Measurements from ENCODE around the gene PLA2G6. TPM values are rescaled to one million over a fixed set of nuclear protein-coding genes. Genes with fewer than 3 reads are reported as not detected.

Gene PLA2G6
- total and polyA plus RNA-seq, 2 of the 13 experiments (the other 11 are each of a cell fraction or from before 2014, with no cell fraction given), result 4.8 to 11.5 TPM

DNA sequence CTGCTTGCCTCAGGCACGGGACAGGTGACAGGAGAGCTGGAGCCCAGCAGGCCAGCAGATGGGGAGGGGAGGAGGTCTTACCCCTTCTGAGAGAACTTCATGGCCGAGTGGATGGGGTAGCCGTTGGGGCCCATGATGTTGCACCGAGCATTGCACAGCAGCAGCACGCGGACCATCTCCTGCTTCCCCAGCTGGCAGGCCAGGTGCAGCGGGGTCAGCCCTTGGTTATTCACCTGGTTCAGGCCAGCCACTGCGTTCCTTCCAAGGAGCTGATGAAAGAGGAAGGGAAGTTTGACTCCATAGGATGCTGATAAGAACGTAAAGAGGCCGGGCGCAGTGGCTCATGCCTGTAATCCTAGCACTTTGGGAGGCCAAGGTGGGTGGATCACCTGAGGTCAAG, 41.7 kb downstream of the PLA2G6 start:
- CTCF ChIA-PET (ENCODE audit: low intra/inter-chr PET ratio, low total read pairs), result no interaction called here
- Histone ChIP-seq H4K20me1 (ENCODE audit: insufficient read depth, low read length) (no peaks in the 10 kb centered on the region), H3K9me3 (ENCODE audit: low read length) (no peaks in the 10 kb centered on the region), H3K36me3 (replicated peaks in 1 of 2; ENCODE audit: control insufficient read depth in 1 of 2, insufficient read depth in 2 of 2, low read length in 2 of 2) (no peaks in the 10 kb centered on the region), H3K79me2 (ENCODE audit: insufficient read depth, low read length) (no peaks in the 10 kb centered on the region), H3K27ac (ENCODE audit: extremely low read length, insufficient read depth, low read length) (no peak overlapping the region), H3K4me1 (ENCODE audit: insufficient read depth, low read length) (no peaks in the 10 kb centered on the region), H3K9ac (ENCODE audit: insufficient read depth, low read depth, low read length) (no peak overlapping the region), H3K4me2 (ENCODE audit: low read depth, low read length) (no peak overlapping the region), H3K27me3 (ENCODE audit: control insufficient read depth in 1 of 2, insufficient read depth in 2 of 2, low read length in 2 of 2) (no peaks in the 10 kb centered on the region; a peak in 1 of 5 replicates), H2AFZ (ENCODE audit: low read length) (no peak overlapping the region), H3K4me3 (replicated peaks in 1 of 3; ENCODE audit: insufficient read depth in 1 of 3, low read depth in 2 of 3, low read length in 3 of 3) (no peak overlapping the region)
- TF ChIP-seq BRCA1 (CRISPR knock-in tag; IDR thresholded peaks at IDR 0.05) (no peak), GABPB1 (CRISPR knock-in tag; IDR thresholded peaks at IDR 0.05) (no peak), CBX5 (CRISPR knock-in tag; IDR thresholded peaks at IDR 0.05; ENCODE audit: borderline replicate concordance) (no peak), ZNF724P (CRISPR knock-in tag; IDR thresholded peaks at IDR 0.05; ENCODE audit: borderline replicate concordance) (no peak), KDM5A (IDR thresholded peaks at IDR 0.05; ENCODE audit: borderline replicate concordance, low read length) (no peak), ISL2 (CRISPR knock-in tag; IDR thresholded peaks at IDR 0.05) (no peak), ZNF607 (CRISPR knock-in tag; IDR thresholded peaks at IDR 0.05; ENCODE audit: borderline replicate concordance) (no peak)
- intact Hi-C loops (cut with micrococcal nuclease; ENCODE audit: unreplicated experiment), result no loop called here
- DNase-seq (ENCODE audit: low spot score) (no peak), ATAC-seq (no peak), FAIRE-seq (no peak)
- no TSS peak for BruUV-seq (replicated peaks)
- 95% methylated on average over 7 of the region's 11 CpGs for WGBS (ENCODE audit: low lambda C conversion rate)
- POLR2A ChIA-PET, result no interaction called here
- in situ Hi-C loops (cut with HindIII; ENCODE audit: extremely low pct_ligation_motif_present, low pct_unique_long_range_greater_than_20kb), result no loop called here

DNA sequence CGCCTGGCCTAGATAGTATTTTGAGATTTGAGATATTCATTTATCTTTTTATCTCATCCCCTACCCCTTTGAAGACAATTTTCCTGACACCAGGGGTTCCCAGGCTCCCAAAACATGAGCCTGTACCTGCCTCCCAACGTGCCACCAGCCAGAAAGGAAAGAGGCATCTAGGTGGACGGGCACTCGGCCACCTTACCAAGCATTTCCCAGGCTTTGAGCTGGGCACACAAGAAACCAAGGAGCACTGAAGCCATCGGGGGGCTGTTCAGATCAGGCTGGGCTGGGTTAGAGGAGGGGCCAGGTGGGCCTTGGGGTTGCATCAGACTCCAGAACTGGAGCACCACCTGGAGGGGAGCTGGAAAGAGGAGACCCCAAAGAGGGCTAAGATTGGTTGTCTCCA, 42.7 kb downstream of the PLA2G6 start:
- FAIRE-seq (no peak), ATAC-seq (no peak), DNase-seq (ENCODE audit: low spot score) (no peak)
- Histone ChIP-seq H3K27me3 (ENCODE audit: control insufficient read depth in 1 of 2, insufficient read depth in 2 of 2, low read length in 2 of 2) (no peaks in the 10 kb centered on the region; a peak in 1 of 5 replicates), H3K4me3 (replicated peaks in 1 of 3; ENCODE audit: insufficient read depth in 1 of 3, low read depth in 2 of 3, low read length in 3 of 3) (no peak overlapping the region), H3K9ac (ENCODE audit: insufficient read depth, low read depth, low read length) (no peak overlapping the region), H2AFZ (ENCODE audit: low read length) (no peak overlapping the region), H3K36me3 (replicated peaks in 1 of 2; ENCODE audit: control insufficient read depth in 1 of 2, insufficient read depth in 2 of 2, low read length in 2 of 2) (no peaks in the 10 kb centered on the region), H3K4me2 (ENCODE audit: low read depth, low read length) (no peak overlapping the region), H3K4me1 (ENCODE audit: insufficient read depth, low read length) (no peaks in the 10 kb centered on the region), H4K20me1 (ENCODE audit: insufficient read depth, low read length) (no peaks in the 10 kb centered on the region), H3K9me3 (ENCODE audit: low read length) (no peaks in the 10 kb centered on the region), H3K79me2 (ENCODE audit: insufficient read depth, low read length) (no peaks in the 10 kb centered on the region), H3K27ac (ENCODE audit: extremely low read length, insufficient read depth, low read length) (no peak overlapping the region)
- in situ Hi-C loops (cut with HindIII; ENCODE audit: extremely low pct_ligation_motif_present, low pct_unique_long_range_greater_than_20kb), result no loop called here
- no TSS peak for BruUV-seq (replicated peaks)
- WGBS (ENCODE audit: low lambda C conversion rate), result 92% methylated on average over 5 of the region's 5 CpGs
- intact Hi-C loops (cut with micrococcal nuclease; ENCODE audit: unreplicated experiment), result no loop called here
- ChIA-PET POLR2A (no interaction called here), CTCF (ENCODE audit: low intra/inter-chr PET ratio, low total read pairs) (no interaction called here)
- TF ChIP-seq AHR (CRISPR knock-in tag; IDR thresholded peaks at IDR 0.05) (no peak), HNRNPLL (IDR thresholded peaks at IDR 0.05; ENCODE audit: low read depth, low read length, poor library complexity, severe bottlenecking) (no peak), HNF4G (IDR thresholded peaks at IDR 0.05; ENCODE audit: borderline replicate concordance, low read depth, low read length) (no peak), HNF4G (CRISPR knock-in tag; IDR thresholded peaks at IDR 0.05; ENCODE audit: borderline replicate concordance, low read depth) (no peak), PHF21A (CRISPR knock-in tag; IDR thresholded peaks at IDR 0.05) (no peak), ZNF263 (CRISPR knock-in tag; IDR thresholded peaks at IDR 0.05) (no peak), KDM2A (CRISPR knock-in tag; IDR thresholded peaks at IDR 0.05; ENCODE audit: borderline replicate concordance, low read depth) (no peak), TAF1 (CRISPR knock-in tag; IDR thresholded peaks at IDR 0.05) (no peak), TOPORS (CRISPR knock-in tag; IDR thresholded peaks at IDR 0.05) (no peak), SIN3B (IDR thresholded peaks at IDR 0.05; ENCODE audit: low read length) (no peak), ZNF180 (CRISPR knock-in tag; IDR thresholded peaks at IDR 0.05; ENCODE audit: borderline replicate concordance, low read depth) (no peak), ATF1 (CRISPR knock-in tag; IDR thresholded peaks at IDR 0.05) (no peak)
- TF ChIP-seq, protein P1, sequence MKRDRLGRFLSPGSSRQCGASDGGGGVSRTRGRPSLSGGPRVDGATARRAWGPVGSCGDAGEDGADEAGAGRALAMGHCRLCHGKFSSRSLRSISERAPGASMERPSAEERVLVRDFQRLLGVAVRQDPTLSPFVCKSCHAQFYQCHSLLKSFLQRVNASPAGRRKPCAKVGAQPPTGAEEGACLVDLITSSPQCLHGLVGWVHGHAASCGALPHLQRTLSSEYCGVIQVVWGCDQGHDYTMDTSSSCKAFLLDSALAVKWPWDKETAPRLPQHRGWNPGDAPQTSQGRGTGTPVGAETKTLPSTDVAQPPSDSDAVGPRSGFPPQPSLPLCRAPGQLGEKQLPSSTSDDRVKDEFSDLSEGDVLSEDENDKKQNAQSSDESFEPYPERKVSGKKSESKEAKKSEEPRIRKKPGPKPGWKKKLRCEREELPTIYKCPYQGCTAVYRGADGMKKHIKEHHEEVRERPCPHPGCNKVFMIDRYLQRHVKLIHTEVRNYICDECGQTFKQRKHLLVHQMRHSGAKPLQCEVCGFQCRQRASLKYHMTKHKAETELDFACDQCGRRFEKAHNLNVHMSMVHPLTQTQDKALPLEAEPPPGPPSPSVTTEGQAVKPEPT (CRISPR knock-in tag; IDR thresholded peaks at IDR 0.05; ENCODE audit: low read depth), result no peak
